Keratinocyte (primary cell): ENCODE measurements around the gene LPAR3. TPM values are rescaled to one million over a fixed set of nuclear protein-coding genes. Genes with fewer than 3 reads are reported as not detected.

Source experiments
- DNase-seq: peaks from one replicate; pipeline ENCODE4 v3.0.0-alpha.2; 2011; ENCODE audit warnings: low read depth, missing footprints, low spot score
- FAIRE-seq: peaks from 2 replicates; lab custom pipeline; 2011; peaks lifted over from hg19 to GRCh38; lab: Jason Lieb, UNC
- H2AFZ ChIP-seq: 2 replicates; pipeline ENCODE4 v1.6.0; 2012; ENCODE audit warnings: low read length, control low read depth, inconsistent platforms; ENCODE audit not compliant: control insufficient read depth
- H3K27ac ChIP-seq: 2 replicates; pipeline ENCODE4 v1.5.1; 2011; ENCODE audit warnings: low read length; ENCODE audit not compliant: control insufficient read depth, insufficient read depth
- H3K27me3 ChIP-seq: 3 replicates; pipeline ENCODE4 v1.6.0; 2011; ENCODE audit warnings: low read length; ENCODE audit not compliant: control insufficient read depth, insufficient read depth; ENCODE audit errors: extremely low read depth
- H3K36me3 ChIP-seq, 2 experiments: 2 replicates in 1 of 2; 3 replicates in 1 of 2; pipeline ENCODE4 v1.5.1; 2011; ENCODE audit warnings: low read length in 2 of 2, mild to moderate bottlenecking in 1 of 2; ENCODE audit not compliant: control insufficient read depth in 2 of 2, insufficient read depth in 2 of 2; ENCODE audit errors: extremely low read depth in 1 of 2
- H3K4me1 ChIP-seq: 3 replicates; pipeline ENCODE4 v1.5.1; 2011; ENCODE audit warnings: low read length; ENCODE audit not compliant: control insufficient read depth, insufficient read depth; ENCODE audit errors: extremely low read depth
- H3K4me2 ChIP-seq: 3 replicates; pipeline ENCODE4 v1.6.0; 2011; ENCODE audit warnings: low read depth, low read length; ENCODE audit not compliant: control insufficient read depth, insufficient read depth; ENCODE audit errors: extremely low read depth
- H3K4me3 ChIP-seq, 3 experiments: fragments of 200-600 bp in 1 of 3; sonication (generic) in 1 of 3; 2 replicates in 2 of 3; 3 replicates in 1 of 3; pipeline ENCODE4 v1.5.1; 2011 to 2016; ENCODE audit warnings: low read length in 3 of 3, mild to moderate bottlenecking in 3 of 3, control low read depth in 2 of 3, inconsistent platforms in 1 of 3, low read depth in 1 of 3, mixed read lengths in 1 of 3, mixed run types in 1 of 3, moderate library complexity in 1 of 3; ENCODE audit not compliant: control insufficient read depth in 2 of 3, insufficient read depth in 2 of 3; ENCODE audit errors: extremely low read depth in 1 of 3
- H3K79me2 ChIP-seq: 2 replicates; pipeline ENCODE4 v1.6.0; 2012; ENCODE audit warnings: low read length; ENCODE audit not compliant: control insufficient read depth, insufficient read depth
- H3K9ac ChIP-seq: 3 replicates; pipeline ENCODE4 v1.6.0; 2011; ENCODE audit warnings: low read length; ENCODE audit not compliant: control insufficient read depth, insufficient read depth; ENCODE audit errors: extremely low read depth
- H3K9me1 ChIP-seq: 3 replicates; pipeline ENCODE4 v1.6.0; 2011; ENCODE audit warnings: low read length; ENCODE audit not compliant: control insufficient read depth, insufficient read depth; ENCODE audit errors: extremely low read depth
- H3K9me3 ChIP-seq: 2 replicates; pipeline ENCODE4 v1.5.1; 2012; ENCODE audit warnings: low read depth, low read length; ENCODE audit not compliant: control insufficient read depth
- H4K20me1 ChIP-seq: 3 replicates; pipeline ENCODE4 v1.6.0; 2011; ENCODE audit warnings: low read length; ENCODE audit not compliant: control insufficient read depth, insufficient read depth; ENCODE audit errors: extremely low read depth
- CTCF ChIP-seq, 3 experiments: IDR thresholded peaks in 1 of 3; conservative IDR thresholded peaks in 1 of 3; optimal IDR thresholded peaks in 1 of 3; 2 replicates in 2 of 3; 3 replicates in 1 of 3; pipeline versions ENCODE3 to v1.5.1; 2011; ENCODE audit warnings: low read length in 3 of 3, mild to moderate bottlenecking in 3 of 3, moderate library complexity in 2 of 3, control low read depth in 1 of 3, inconsistent platforms in 1 of 3; ENCODE audit not compliant: insufficient read depth in 2 of 3; ENCODE audit errors: extremely low read depth in 1 of 3
- EZH2 ChIP-seq: IDR thresholded peaks from one replicate; pipeline ENCODE4 v1.6.1; 2012; ENCODE audit warnings: inconsistent platforms, mild to moderate bottlenecking, low read length, moderate library complexity
- dilution Hi-C: fragments of 300-500 bp; cut with MboI; formaldehyde crosslinking; loops from one replicate; pipeline ENCODE4 v1.7.0; 2020; ENCODE audit warnings: low sequenced_read_pairs; ENCODE audit not compliant: extremely low pct_ligation_motif_present
- polyA plus RNA-seq, 5 experiments: library from polyadenylated mRNA; depleted of rRNA in 3 of 5; stranded (reverse) in 3 of 5; stranded (forward) in 1 of 5; unstranded in 1 of 5; fragments of >200 nt; gene quantifications; 1 replicate in 1 of 5; 2 replicates in 3 of 5; 3 replicates in 1 of 5; pipeline versions ENCODE4 v1.2.1 to v1.2.3, GENCODE V29; 2011 to 2012; ENCODE audit warnings: missing spikeins in 2 of 5, low read depth in 1 of 5, low replicate concordance in 1 of 5

LPAR3 gene
- polyA plus RNA-seq, 1 donor (not counting 4 experiments of a cell fraction or from before 2014, with no cell fraction given), result 42.1 TPM

GRCh38 chr1:84887261-84887934 is 5.6 kb downstream of the LPAR3 start:
- H3K36me3 ChIP-seq, result peaks cover 0 to 17% of the 10 kb centered on the region in 2 experiments
- TF ChIP-seq EZH2 (no peak), CTCF (optimal IDR thresholded peaks at IDR 0.05 in 1 of 3, IDR thresholded peaks at IDR 0.05 in 1 of 3, conservative IDR thresholded peaks at IDR 0.05 in 1 of 3; ENCODE audit: extremely low read depth in 1 of 3, insufficient read depth in 2 of 3, low read length in 3 of 3) (no peak)
- H3K4me2 ChIP-seq, result peak overlapping the region; percentile 70
- no peaks in the 10 kb centered on the region for H3K27me3 ChIP-seq
- H3K79me2 ChIP-seq, result peaks cover 69% of the 10 kb centered on the region
- H3K9me1 ChIP-seq, result peaks cover 2% of the 10 kb centered on the region
- H3K4me1 ChIP-seq, result peaks cover 66% of the 10 kb centered on the region
- H3K9me3 ChIP-seq, result no peaks in the 10 kb centered on the region
- dilution Hi-C loops, result no loop called here
- peak overlapping the region; percentile 35 for H3K9ac ChIP-seq
- peak overlapping the region in 1 of 3 experiments; percentile 26 for H3K4me3 ChIP-seq
- no peaks in the 10 kb centered on the region for H4K20me1 ChIP-seq
- H3K27ac ChIP-seq, result peak overlapping the region; percentile 87
- H2AFZ ChIP-seq, result peak overlapping the region; percentile 14
- peak; percentile 96 for FAIRE-seq
- peak; percentile 77 for DNase-seq

- H3K27me3 ChIP-seq, result no peaks in the 10 kb centered on the region
- peaks cover 64% of the 10 kb centered on the region for H3K4me1 ChIP-seq
- no peaks in the 10 kb centered on the region for H4K20me1 ChIP-seq
- FAIRE-seq (no peak), DNase-seq (no peak)
- no peak overlapping the region for H3K9ac ChIP-seq
- no peak overlapping the region for H2AFZ ChIP-seq
- H3K4me2 ChIP-seq, result no peak overlapping the region
- H3K4me3 ChIP-seq, result no peak overlapping the region
- H3K27ac ChIP-seq, result no peak overlapping the region
- H3K79me2 ChIP-seq, result peaks cover 74% of the 10 kb centered on the region
- TF ChIP-seq EZH2 (no peak), CTCF (optimal IDR thresholded peaks at IDR 0.05 in 1 of 3, IDR thresholded peaks at IDR 0.05 in 1 of 3, conservative IDR thresholded peaks at IDR 0.05 in 1 of 3; ENCODE audit: extremely low read depth in 1 of 3, insufficient read depth in 2 of 3, low read length in 3 of 3) (no peak)
- peaks cover 2% of the 10 kb centered on the region for H3K9me1 ChIP-seq
- peaks cover 0 to 17% of the 10 kb centered on the region in 2 experiments for H3K36me3 ChIP-seq
- no peaks in the 10 kb centered on the region for H3K9me3 ChIP-seq
- dilution Hi-C loops, result no loop called here
Observed at GRCh38 chr1:84885469-84885868, 7.5 kb downstream of the LPAR3 start.
